Measurements from ENCODE around the gene BCAS3. TPM values are rescaled to one million over a fixed set of nuclear protein-coding genes. Genes with fewer than 3 reads are reported as not detected.
"Not testable (repeated sequence)": the region's sequence is repeated elsewhere in the genome, so short reads cannot be mapped to it uniquely, and the experiment has no call there.

Gene BCAS3
- total RNA-seq, 4 donors from 2014 or later = 20.7 to 76.3 (median 39.8) TPM

- intact Hi-C loops (cut with DNase I; ENCODE audit: low total_unique reads) (no loop called here), in situ Hi-C loops (cut with MboI; ENCODE audit: low pct_ligation_motif_present in 1 of 4, low pct_unique_long_range_greater_than_20kb in 1 of 4, low sequenced_read_pairs in 3 of 4) (no loop called here)
- TF ChIP-seq POLR2A (IDR thresholded peaks at IDR 0.05) (no peak), EP300 (IDR thresholded peaks at IDR 0.05; ENCODE audit: low read depth) (no peak), CTCF (IDR thresholded peaks at IDR 0.05) (no peak), POLR2AphosphoS5 (IDR thresholded peaks at IDR 0.05) (no peak)
- Histone ChIP-seq H3K27me3 (no peaks in the 10 kb centered on the region), H3K9me3 (no peaks in the 10 kb centered on the region), H3K4me1 (peaks cover 0 to 5% (median 0%) of the 10 kb centered on the region in 4 donors), H3K4me3 (no peak overlapping the region), H3K36me3 (no peaks in the 10 kb centered on the region), H3K27ac (no peak overlapping the region)
- WGBS, 2 donors (ENCODE audit: low coverage in 1 of 2) = 91 to 100% methylated on average over 2 to 6 of the region's 6 CpGs
- no peak for DNase-seq
Measured at GRCh38 chr17:60802377-60802776, 124.7 kb downstream of the BCAS3 start.

GRCh38 chr17:60803059-60803458 is 125.4 kb downstream of the BCAS3 start:
- no peak overlapping the region for H3K4me3 ChIP-seq
- no peaks in the 10 kb centered on the region for H3K27me3 ChIP-seq
- H3K36me3 ChIP-seq = no peaks in the 10 kb centered on the region
- intact Hi-C loops (cut with DNase I; ENCODE audit: low total_unique reads) = no loop called here
- DNase-seq = no peak
- no peak overlapping the region for H3K27ac ChIP-seq
- H3K9me3 ChIP-seq = no peaks in the 10 kb centered on the region
- no peak for TF ChIP-seq CTCF (IDR thresholded peaks at IDR 0.05)
- no peak for TF ChIP-seq POLR2A (IDR thresholded peaks at IDR 0.05)
- TF ChIP-seq EP300 (IDR thresholded peaks at IDR 0.05; ENCODE audit: low read depth) = no peak
- no peak for TF ChIP-seq POLR2AphosphoS5 (IDR thresholded peaks at IDR 0.05)
- H3K4me1 ChIP-seq = peaks cover 0 to 5% (median 0%) of the 10 kb centered on the region in 4 donors
- in situ Hi-C loops (cut with MboI; ENCODE audit: low pct_ligation_motif_present in 1 of 4, low pct_unique_long_range_greater_than_20kb in 1 of 4, low sequenced_read_pairs in 3 of 4) = no loop called here
- WGBS, 2 donors (ENCODE audit: low coverage in 1 of 2) = 93 to 96% methylated on average over 6 of the region's 6 CpGs

GRCh38 chr17:60804831-60805230 is 127.2 kb downstream of the BCAS3 start:
- intact Hi-C loops (cut with DNase I; ENCODE audit: low total_unique reads) (no loop called here), in situ Hi-C loops (cut with MboI; ENCODE audit: low pct_ligation_motif_present in 1 of 4, low pct_unique_long_range_greater_than_20kb in 1 of 4, low sequenced_read_pairs in 3 of 4) (no loop called here)
- H3K36me3 ChIP-seq = no peaks in the 10 kb centered on the region
- peaks cover 0 to 1% (median 0%) of the 10 kb centered on the region in 4 donors for H3K4me1 ChIP-seq
- no peak overlapping the region for H3K27ac ChIP-seq
- 98 to 100% methylated on average over 3 of the region's 3 CpGs for WGBS, 2 donors (ENCODE audit: low coverage in 1 of 2)
- no peaks in the 10 kb centered on the region for H3K9me3 ChIP-seq
- H3K27me3 ChIP-seq = no peaks in the 10 kb centered on the region
- H3K4me3 ChIP-seq = no peak overlapping the region
- no peak for DNase-seq
- TF ChIP-seq POLR2AphosphoS5 (IDR thresholded peaks at IDR 0.05) (no peak), POLR2A (IDR thresholded peaks at IDR 0.05) (no peak), EP300 (IDR thresholded peaks at IDR 0.05; ENCODE audit: low read depth) (no peak), CTCF (IDR thresholded peaks at IDR 0.05) (no peak)

GRCh38 chr17:60809421-60809820 is 131.8 kb downstream of the BCAS3 start:
- no peaks in the 10 kb centered on the region for H3K36me3 ChIP-seq

GRCh38 chr17:60814941-60815340 is 137.3 kb downstream of the BCAS3 start:
- H3K27ac ChIP-seq; in situ Hi-C loops (cut with MboI; ENCODE audit: low pct_ligation_motif_present in 1 of 4, low pct_unique_long_range_greater_than_20kb in 1 of 4, low sequenced_read_pairs in 3 of 4); H3K4me3 ChIP-seq; intact Hi-C loops (cut with DNase I; ENCODE audit: low total_unique reads); H3K27me3 ChIP-seq; DNase-seq; H3K4me1 ChIP-seq; H3K9me3 ChIP-seq; H3K36me3 ChIP-seq: not testable (repeated sequence)
- WGBS, 2 donors (ENCODE audit: low coverage in 1 of 2) = 33 to 69% methylated on average over 1 to 2 of the region's 2 CpGs

More at GRCh38 chr17:60809421-60809820, 131.8 kb downstream of the BCAS3 start:
- H3K4me3 ChIP-seq = no peak overlapping the region
- H3K9me3 ChIP-seq = peaks cover 0 to 9% of the 10 kb centered on the region in 2 donors
- no peak overlapping the region for H3K27ac ChIP-seq
- no peak for TF ChIP-seq EP300 (IDR thresholded peaks at IDR 0.05; ENCODE audit: low read depth)
- WGBS, 2 donors (ENCODE audit: low coverage in 1 of 2) = 90 to 100% methylated on average over 1 of the region's 1 CpG
- no peaks in the 10 kb centered on the region for H3K27me3 ChIP-seq
- DNase-seq = no peak
- intact Hi-C loops (cut with DNase I; ENCODE audit: low total_unique reads) = no loop called here
- H3K4me1 ChIP-seq = no peaks in the 10 kb centered on the region
- in situ Hi-C loops (cut with MboI; ENCODE audit: low pct_ligation_motif_present in 1 of 4, low pct_unique_long_range_greater_than_20kb in 1 of 4, low sequenced_read_pairs in 3 of 4) = no loop called here

All from transverse colon (tissue), 4 donors.